OCI-LY1 (cell line): ENCODE results near the gene JAG1.

Experiments used
- EZH2 ChIP-seq: fragments of 200-600 bp; sonication (generic), shearing (Covaris generic); IDR thresholded peaks from 2 replicates; pipeline ENCODE4 v1.8.0; 2017; ENCODE audit warnings: borderline replicate concordance, mixed run types, mild to moderate bottlenecking, antibody characterized with exemption, low read length, moderate library complexity, mixed read lengths
- TF ChIP-seq, protein P1 (sequence below): fragments of 200-600 bp; sonication (generic), shearing (Covaris generic); IDR thresholded peaks from 2 replicates; pipeline ENCODE4 v1.5.1; 2017; ENCODE audit warnings: mild to moderate bottlenecking, antibody characterized with exemption, low read length, moderate library complexity, mixed read lengths

DNA sequence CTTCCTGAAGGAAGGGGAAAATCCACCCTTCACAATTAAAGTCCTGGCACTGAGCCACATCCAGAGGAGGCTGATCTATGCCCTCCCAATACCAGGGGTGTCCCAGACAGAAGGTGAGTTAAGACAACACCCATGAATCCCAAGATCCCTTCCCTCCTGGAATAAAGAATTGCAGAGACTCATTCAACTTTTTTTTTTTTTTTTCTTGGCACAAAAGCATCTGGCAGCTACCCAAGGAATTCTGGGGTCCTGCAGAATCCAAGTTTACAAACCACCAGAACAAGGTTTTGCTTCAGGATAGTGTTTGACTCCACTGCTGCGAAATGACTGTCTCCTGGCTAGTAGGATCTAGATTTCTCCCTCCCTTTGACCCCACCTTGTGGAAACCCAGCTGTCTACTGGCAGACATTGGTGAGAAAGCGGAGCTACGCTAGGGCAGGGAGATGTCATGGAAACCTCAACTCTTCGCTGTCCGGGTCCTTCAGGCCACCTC is 37.4 kb downstream of the JAG1 start:
- TF ChIP-seq, protein P1, sequence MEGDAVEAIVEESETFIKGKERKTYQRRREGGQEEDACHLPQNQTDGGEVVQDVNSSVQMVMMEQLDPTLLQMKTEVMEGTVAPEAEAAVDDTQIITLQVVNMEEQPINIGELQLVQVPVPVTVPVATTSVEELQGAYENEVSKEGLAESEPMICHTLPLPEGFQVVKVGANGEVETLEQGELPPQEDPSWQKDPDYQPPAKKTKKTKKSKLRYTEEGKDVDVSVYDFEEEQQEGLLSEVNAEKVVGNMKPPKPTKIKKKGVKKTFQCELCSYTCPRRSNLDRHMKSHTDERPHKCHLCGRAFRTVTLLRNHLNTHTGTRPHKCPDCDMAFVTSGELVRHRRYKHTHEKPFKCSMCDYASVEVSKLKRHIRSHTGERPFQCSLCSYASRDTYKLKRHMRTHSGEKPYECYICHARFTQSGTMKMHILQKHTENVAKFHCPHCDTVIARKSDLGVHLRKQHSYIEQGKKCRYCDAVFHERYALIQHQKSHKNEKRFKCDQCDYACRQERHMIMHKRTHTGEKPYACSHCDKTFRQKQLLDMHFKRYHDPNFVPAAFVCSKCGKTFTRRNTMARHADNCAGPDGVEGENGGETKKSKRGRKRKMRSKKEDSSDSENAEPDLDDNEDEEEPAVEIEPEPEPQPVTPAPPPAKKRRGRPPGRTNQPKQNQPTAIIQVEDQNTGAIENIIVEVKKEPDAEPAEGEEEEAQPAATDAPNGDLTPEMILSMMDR = no peak
- no peak for TF ChIP-seq EZH2
